ENCODE results near the gene ANKRD13D.

ANKRD13D gene

GRCh38 chr11:67289226-67289650, at the start of gene ANKRD13D:
TSS of gene ANKRD13D (plus strand) at chr11:67289303. CDS start at chr11:67289461, 158 bp downstream.
- Mint-ChIP-seq H3K27ac (peak within 1 kb of the TSS; percentile 99), H3K36me3 (peaks cover 10% of the 10 kb centered on the region), H3K4me1 (ENCODE audit: low read depth) (peaks cover 53% of the 10 kb centered on the region), H3K27me3 (no peaks in the 10 kb centered on the region), H3K9me3 (ENCODE audit: low read depth) (no peaks in the 10 kb centered on the region), H3K4me3 (peak within 1 kb of the TSS; percentile 91)

DNA sequence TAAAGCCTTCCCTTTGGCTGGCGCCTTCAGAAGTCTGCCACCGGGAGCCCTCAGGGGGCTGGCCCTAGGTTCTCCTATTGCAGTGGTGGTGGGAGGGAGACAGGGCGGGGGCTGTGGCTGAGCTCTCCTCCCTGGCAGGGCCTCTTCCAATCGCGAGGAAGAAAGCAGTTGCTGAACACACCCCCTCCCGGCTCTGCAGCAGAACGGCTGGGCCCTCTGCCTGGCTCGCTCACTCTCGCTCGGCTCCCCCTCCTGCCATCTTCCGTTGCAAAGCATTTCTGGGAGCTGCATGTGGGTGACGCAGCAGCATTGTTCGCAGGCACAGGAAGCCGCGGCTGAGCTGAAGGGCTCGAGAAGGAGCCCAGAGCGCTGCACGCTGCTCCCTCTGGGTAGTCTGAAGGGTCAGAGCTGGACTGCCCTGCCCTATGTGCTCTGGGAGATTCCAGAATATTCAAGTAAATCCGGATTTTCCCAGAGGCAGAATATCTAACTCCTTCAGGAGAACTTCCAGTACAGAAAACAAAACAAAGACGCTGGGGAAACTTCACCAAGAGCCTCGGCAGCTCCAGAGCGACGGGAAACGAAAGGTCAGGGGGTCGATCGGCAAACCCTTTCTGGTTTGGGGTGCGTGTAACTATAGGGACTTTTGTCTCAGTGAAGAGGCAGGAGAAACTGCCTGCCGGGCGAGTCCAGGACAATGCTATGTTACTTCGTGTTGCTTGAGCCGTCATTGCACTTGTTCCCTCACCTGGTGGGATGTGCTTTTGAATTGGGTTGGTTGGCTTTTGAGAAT, 49.1 kb upstream of the ANKRD13D start:
- Mint-ChIP-seq H3K27ac (peak overlapping the region; percentile 99), H3K9me3 (ENCODE audit: low read depth) (no peaks in the 10 kb centered on the region), H3K4me3 (peak overlapping the region; percentile 97), H3K27me3 (no peaks in the 10 kb centered on the region), H3K36me3 (peaks cover 23% of the 10 kb centered on the region), H3K4me1 (ENCODE audit: low read depth) (peaks cover 49% of the 10 kb centered on the region)

GRCh38 chr11:67240576-67241389, 48.3 kb upstream of the ANKRD13D start:
- Mint-ChIP-seq H3K4me3 (peak overlapping the region; percentile 97), H3K9me3 (ENCODE audit: low read depth) (no peaks in the 10 kb centered on the region), H3K27ac (peak overlapping the region; percentile 99), H3K4me1 (ENCODE audit: low read depth) (peaks cover 55% of the 10 kb centered on the region), H3K27me3 (no peaks in the 10 kb centered on the region), H3K36me3 (peaks cover 26% of the 10 kb centered on the region)

- Mint-ChIP-seq H3K9me3 (ENCODE audit: low read depth) (no peaks in the 10 kb centered on the region), H3K27ac (peak overlapping the region; percentile 80), H3K4me3 (peak overlapping the region; percentile 97), H3K27me3 (no peaks in the 10 kb centered on the region), H3K36me3 (peaks cover 27% of the 10 kb centered on the region), H3K4me1 (ENCODE audit: low read depth) (peaks cover 60% of the 10 kb centered on the region)
Measured at GRCh38 chr11:67242548-67242947, 46.6 kb upstream of the ANKRD13D start.

DNA sequence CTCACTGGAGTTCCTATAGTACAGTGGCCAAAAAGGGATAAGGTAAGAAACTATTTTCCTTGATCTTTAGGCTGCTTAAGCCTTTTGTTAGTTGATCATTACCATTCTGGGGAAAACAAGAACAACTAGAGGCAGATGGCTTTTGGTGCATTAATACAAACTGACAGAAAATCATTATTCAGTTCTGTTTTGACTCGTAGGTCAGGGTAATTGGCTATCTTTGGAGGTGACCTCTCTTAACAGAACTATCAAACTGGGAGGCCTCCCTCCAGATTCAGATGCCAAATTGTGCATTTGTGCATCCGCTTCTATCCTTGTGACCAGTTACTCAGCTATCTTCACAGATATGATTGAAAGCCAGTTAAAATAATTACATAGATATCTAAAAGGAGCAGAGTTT, 46.1 kb upstream of the ANKRD13D start:
- Mint-ChIP-seq H3K27me3 (no peaks in the 10 kb centered on the region), H3K36me3 (peaks cover 27% of the 10 kb centered on the region), H3K4me3 (peak overlapping the region; percentile 97), H3K4me1 (ENCODE audit: low read depth) (peaks cover 61% of the 10 kb centered on the region), H3K9me3 (ENCODE audit: low read depth) (no peaks in the 10 kb centered on the region), H3K27ac (peak overlapping the region; percentile 80)

- peaks cover 51% of the 10 kb centered on the region for H3K4me1 Mint-ChIP-seq (ENCODE audit: low read depth)
- H3K4me3 Mint-ChIP-seq = no peak overlapping the region
- no peaks in the 10 kb centered on the region for H3K27me3 Mint-ChIP-seq
- H3K36me3 Mint-ChIP-seq = peaks cover 26% of the 10 kb centered on the region
- peak overlapping the region; percentile 72 for H3K27ac Mint-ChIP-seq
- no peaks in the 10 kb centered on the region for H3K9me3 Mint-ChIP-seq (ENCODE audit: low read depth)
Measured at GRCh38 chr11:67245046-67245445, 44.1 kb upstream of the ANKRD13D start.

DNA sequence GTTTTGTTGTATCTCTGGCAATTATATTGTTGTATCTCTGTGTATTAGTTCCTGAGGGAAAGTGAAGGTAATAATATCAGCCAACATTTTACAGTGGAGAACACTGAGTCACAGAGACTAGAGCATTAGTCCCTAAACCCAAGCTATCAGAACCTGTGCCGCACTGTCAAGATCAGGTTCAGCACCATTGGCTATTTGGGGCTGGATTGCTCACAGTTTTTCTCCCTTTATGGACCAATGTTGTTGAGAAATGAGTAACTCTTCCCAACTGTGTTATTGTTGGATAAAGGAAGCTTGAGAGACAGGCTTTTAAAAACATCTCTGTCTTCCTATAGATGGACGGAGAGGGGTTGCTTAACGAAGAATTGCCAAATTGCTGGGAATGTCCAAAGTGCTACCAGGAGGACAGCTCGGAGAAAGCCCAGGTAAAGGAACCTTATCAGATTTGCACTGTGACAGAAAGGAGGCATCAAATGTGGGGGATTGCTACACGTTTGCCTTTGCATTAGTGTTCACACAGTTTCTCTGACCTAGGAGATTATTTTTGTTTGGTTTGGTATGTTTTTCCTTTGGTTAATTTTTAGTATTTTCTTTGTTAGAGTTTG, 41.1 kb upstream of the ANKRD13D start:
- Mint-ChIP-seq H3K27ac (no peak overlapping the region), H3K36me3 (peaks cover 9% of the 10 kb centered on the region), H3K27me3 (no peaks in the 10 kb centered on the region), H3K4me1 (ENCODE audit: low read depth) (peaks cover 54% of the 10 kb centered on the region), H3K4me3 (no peak overlapping the region), H3K9me3 (ENCODE audit: low read depth) (no peaks in the 10 kb centered on the region)

- peaks cover 54% of the 10 kb centered on the region for H3K4me1 Mint-ChIP-seq (ENCODE audit: low read depth)
- H3K27me3 Mint-ChIP-seq = no peaks in the 10 kb centered on the region
- no peak overlapping the region for H3K27ac Mint-ChIP-seq
- no peak overlapping the region for H3K4me3 Mint-ChIP-seq
- no peaks in the 10 kb centered on the region for H3K9me3 Mint-ChIP-seq (ENCODE audit: low read depth)
- H3K36me3 Mint-ChIP-seq = peaks cover 7% of the 10 kb centered on the region
Measured at GRCh38 chr11:67248653-67249052, 40.5 kb upstream of the ANKRD13D start.

DNA sequence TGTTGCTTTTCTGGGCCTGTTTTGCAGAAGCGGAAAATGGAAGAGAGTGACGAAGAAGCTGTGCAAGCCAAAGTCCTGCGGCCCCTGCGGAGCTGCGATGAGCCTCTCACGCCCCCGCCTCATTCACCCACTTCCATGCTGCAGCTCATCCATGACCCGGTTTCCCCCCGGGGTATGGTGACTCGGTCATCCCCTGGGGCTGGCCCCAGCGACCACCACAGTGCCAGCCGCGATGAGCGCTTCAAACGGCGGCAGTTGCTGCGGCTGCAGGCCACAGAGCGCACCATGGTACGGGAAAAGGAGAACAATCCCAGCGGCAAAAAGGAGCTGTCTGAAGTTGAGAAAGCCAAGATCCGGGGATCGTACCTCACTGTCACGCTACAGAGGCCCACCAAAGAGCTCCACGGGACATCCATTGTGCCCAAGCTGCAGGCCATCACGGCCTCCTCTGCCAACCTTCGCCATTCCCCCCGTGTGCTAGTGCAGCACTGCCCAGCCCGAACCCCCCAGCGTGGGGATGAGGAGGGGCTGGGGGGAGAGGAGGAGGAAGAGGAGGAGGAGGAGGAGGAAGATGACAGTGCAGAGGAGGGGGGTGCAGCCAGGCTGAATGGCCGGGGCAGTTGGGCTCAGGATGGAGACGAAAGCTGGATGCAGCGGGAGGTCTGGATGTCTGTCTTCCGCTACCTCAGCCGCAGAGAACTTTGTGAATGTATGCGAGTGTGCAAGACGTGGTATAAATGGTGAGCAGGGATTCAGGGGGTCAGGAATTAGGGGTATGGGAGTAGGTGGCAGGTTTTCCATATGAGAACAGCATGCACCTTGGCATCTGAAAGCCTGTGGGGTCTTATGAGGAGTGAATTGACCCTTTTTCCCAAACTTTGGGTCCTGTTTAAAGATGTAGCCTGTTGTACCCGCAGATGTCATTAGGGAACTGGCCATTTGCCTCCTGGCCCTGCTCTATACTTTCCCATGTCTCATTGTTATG, 38.8 kb upstream of the ANKRD13D start:
- H3K27ac Mint-ChIP-seq = peak overlapping the region; percentile 66
- H3K4me3 Mint-ChIP-seq = no peak overlapping the region
- peaks cover 6% of the 10 kb centered on the region for H3K36me3 Mint-ChIP-seq
- no peaks in the 10 kb centered on the region for H3K27me3 Mint-ChIP-seq
- H3K4me1 Mint-ChIP-seq (ENCODE audit: low read depth) = peaks cover 48% of the 10 kb centered on the region
- no peaks in the 10 kb centered on the region for H3K9me3 Mint-ChIP-seq (ENCODE audit: low read depth)

GRCh38 chr11:67251841-67252240, 37.3 kb upstream of the ANKRD13D start:
- Mint-ChIP-seq H3K27ac (peak overlapping the region; percentile 29), H3K4me3 (no peak overlapping the region), H3K4me1 (ENCODE audit: low read depth) (peaks cover 43% of the 10 kb centered on the region), H3K9me3 (ENCODE audit: low read depth) (no peaks in the 10 kb centered on the region), H3K27me3 (no peaks in the 10 kb centered on the region), H3K36me3 (peaks cover 7% of the 10 kb centered on the region)

DNA sequence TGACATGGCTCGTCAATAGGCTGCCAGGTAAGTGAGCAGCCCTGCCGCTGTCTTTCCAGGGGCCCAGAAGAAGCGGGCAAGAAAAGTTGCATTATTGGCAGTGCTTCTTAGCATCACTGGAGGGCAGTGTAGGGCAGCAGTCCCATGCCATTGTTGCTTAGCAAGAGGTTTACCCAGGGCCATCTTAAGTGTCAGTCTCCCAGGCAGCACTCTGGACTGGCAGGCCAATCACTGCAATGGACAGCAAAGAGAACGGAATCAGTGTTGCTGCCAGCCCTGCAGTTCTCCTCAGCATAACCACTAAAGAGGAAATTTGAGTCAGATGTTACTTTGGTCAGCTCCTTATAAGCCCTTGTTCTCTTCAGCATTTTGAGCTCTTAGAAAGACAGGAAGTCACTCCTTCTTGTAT, 36.3 kb upstream of the ANKRD13D start:
- Mint-ChIP-seq H3K9me3 (ENCODE audit: low read depth) (no peaks in the 10 kb centered on the region), H3K36me3 (peaks cover 7% of the 10 kb centered on the region), H3K4me3 (no peak overlapping the region), H3K27ac (peak overlapping the region; percentile 81), H3K4me1 (ENCODE audit: low read depth) (peaks cover 43% of the 10 kb centered on the region), H3K27me3 (no peaks in the 10 kb centered on the region)

DNA sequence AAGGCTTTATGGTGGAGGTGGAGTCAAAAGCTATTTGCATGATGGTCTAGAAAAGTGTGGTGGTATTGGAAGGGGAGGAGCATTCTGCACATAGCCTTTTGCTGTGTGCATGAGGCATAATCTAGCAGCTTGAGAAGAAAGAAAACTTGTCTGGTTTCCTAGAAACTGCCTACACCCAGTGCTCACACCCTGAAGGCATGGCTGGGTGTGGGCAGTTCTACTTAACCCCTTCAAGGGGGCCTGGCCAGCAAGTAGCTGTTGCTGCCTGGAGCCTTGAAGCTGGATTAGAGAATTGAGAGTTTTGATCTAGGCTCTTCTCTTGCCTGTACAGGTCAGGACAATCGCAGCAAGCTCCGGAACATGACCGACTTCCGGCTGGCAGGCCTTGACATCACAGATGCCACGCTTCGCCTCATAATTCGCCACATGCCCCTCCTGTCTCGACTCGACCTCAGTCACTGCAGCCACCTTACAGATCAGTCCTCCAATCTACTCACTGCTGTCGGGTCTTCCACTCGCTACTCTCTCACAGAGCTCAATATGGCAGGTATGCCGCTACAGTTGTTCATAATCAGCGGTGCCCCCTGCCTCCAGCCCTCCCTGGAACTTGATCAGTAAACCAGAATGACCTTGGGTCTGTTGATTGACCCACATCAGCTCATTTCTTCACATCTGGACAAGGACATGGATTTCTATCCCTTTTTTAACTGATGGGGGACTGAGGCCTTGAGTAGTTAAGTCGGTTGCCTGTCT, 35.1 kb upstream of the ANKRD13D start:
- no peaks in the 10 kb centered on the region for H3K9me3 Mint-ChIP-seq (ENCODE audit: low read depth)
- peaks cover 7% of the 10 kb centered on the region for H3K36me3 Mint-ChIP-seq

DNA sequence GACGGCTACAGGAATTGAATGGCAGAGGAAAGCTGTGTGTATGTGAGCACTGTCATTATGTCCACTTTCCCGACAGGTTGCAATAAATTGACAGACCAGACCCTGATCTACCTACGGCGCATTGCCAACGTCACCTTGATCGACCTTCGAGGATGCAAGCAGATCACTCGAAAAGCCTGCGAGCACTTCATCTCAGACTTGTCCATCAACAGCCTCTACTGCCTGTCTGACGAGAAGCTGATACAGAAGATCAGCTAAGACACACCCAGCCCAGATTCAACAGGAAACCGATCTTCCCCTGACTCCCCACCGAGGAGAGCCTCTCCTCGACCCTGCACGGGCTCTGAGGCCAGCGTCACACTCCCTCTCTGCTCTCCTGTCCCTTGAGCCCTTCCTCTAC, 34.3 kb upstream of the ANKRD13D start:
- no peaks in the 10 kb centered on the region for H3K27me3 Mint-ChIP-seq
- no peak overlapping the region for H3K4me3 Mint-ChIP-seq
- H3K4me1 Mint-ChIP-seq (ENCODE audit: low read depth) = peaks cover 40% of the 10 kb centered on the region
- H3K27ac Mint-ChIP-seq = peak overlapping the region; percentile 75
- H3K36me3 Mint-ChIP-seq = peaks cover 7% of the 10 kb centered on the region
- no peaks in the 10 kb centered on the region for H3K9me3 Mint-ChIP-seq (ENCODE audit: low read depth)

More for the DNA sequence above, 35.1 kb upstream of the ANKRD13D start:
- Mint-ChIP-seq H3K4me3 (no peak overlapping the region), H3K27ac (peak overlapping the region; percentile 75), H3K27me3 (no peaks in the 10 kb centered on the region), H3K4me1 (ENCODE audit: low read depth) (peaks cover 38% of the 10 kb centered on the region)

All from activated naive CD8-positive, alpha-beta T cell (primary cell).